Glomerular visceral epithelial cell (primary cell): ENCODE measurements around the gene POLR3G.
A peak's percentile ranks its signal among the peaks of the same experiment; 100 is the strongest.

Source experiments
- DNase-seq: peaks from one replicate; pipeline ENCODE4 v3.0.0-alpha.2; 2016; ENCODE audit errors: extremely low spot score

POLR3G gene

DNA sequence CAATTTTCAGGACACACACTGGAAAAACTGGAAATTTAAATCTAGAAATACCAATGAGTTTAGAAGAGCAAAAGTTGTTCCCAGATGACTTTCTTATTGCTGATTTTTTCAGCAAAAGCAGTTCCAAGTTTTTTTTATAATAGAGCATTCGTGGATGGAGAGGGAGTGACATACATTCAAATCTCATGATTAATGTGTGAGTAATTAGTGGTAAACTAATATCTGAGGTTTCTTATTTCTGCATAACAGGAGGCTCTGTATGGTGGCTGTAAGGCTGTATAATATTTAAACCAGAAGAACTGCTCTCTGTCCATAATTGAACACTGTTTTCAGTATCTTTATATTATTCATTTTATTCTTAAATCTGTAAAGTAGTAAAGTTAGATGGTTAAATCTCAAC, 28.9 kb downstream of the POLR3G start:
- DNase-seq: no peak

DNA sequence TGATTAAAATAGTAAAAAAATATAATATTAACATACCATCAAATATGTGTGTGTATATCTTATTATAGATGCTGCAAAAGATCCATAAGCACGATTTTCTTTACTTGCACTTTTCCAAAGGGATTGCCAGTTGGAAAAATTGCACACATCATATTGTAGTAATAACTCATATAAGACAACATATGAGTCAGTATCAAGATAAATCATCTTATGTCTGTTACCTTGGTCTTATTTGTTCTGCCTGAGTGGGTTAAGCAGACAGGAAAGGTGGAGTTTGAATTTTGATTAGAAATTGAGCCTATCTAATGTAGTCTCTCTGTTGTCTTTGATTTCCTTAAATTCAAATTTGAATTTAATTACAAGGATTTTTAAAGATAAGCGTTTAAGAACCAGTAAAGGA, 30.1 kb downstream of the POLR3G start:
- no peak for DNase-seq

DNA sequence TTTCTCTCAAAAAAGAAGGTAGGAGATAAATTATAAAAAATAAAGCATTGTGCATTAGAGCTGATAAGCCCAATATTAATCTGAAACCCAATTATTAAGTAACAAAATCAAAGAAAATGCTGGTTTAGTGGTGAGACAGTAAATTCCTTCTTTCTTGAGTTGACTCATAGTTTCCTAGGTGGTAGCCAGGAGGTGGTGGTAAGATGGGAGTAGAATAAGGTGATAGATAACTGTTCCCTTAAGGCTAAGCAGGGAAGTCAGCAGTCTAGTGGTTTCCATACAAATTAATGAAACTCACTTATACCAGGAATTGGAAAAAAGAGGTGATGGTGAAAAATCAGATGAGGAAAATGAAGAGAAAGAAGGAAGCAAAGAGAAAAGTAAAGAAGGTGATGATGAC, 31.6 kb downstream of the POLR3G start:
- no peak for DNase-seq

DNA sequence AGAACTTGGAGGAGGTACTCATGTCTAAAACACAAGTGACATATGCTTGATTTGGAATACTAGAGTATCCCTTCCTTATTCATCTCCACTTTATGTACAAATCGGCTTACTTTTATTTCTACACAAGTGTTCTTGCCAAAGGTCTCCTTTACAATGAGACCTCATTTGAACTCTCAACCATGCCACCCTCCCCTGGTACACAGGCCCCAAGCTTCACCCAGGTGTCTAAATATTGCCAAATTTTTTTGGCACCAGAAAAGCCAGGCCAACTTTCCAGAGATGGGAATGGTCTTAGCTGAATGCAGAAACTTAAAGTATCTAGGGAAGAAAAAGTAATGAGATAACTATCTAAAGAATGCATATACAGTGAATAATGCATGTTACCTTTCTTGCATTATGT, 35.8 kb downstream of the POLR3G start:
- DNase-seq: no peak

DNA sequence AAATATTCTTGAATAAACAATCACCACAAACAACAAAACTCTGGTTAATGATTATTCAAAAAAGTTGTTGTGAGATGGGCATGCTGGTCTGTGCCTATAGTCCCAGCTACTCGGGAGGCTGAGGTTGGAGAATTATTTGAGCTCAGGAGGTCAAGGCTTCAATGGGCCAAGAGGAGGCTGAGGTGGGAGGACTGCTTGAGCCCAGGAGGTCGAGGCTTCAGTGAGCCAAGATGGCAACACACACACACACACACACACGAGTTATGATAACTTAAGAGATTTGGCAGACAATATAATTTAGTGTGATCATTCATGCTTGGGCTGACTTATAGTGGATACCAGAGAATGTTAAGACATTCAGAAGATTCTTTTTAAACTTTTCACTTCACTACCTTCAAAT, 39.9 kb downstream of the POLR3G start:
- no peak for DNase-seq

DNA sequence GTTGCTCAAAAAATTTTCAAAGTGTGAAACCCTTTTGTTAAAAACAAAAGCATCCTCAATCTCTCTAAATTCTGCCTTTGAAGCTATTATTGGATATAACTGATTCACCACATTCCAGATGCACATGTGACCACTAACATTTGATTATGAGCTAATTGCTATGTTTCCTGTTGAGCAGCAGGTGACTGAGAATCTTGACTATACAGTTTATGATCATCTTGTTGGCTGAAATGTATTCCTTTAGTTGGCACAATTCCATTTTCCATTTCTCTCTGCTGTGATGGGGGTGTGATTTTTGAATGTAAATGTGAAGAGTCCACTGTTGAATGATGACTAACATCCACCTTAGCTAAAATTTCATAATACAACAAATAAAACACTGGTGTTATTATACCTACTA, 44.0 kb downstream of the POLR3G start:
- DNase-seq: peak; percentile 49

DNA sequence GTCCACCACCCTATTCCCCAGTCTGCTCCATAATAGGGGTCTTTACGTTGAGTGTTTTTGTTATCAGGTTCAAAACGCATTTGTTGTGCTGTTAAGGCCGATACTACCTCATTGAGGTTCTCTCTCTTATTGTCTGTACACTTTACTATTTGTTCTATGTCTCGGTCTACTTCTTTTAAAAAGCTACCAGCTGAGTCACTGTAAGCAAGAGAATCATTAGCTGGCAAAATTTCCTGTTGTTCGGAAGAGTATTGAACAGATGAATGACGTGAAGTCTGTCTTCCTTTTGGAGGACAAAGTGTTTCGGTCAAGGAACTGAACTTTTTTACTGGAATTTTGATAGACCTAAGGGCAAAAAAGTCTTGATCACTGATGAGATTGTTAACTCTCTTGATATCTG, 44.4 kb downstream of the POLR3G start:
- no peak for DNase-seq

DNA sequence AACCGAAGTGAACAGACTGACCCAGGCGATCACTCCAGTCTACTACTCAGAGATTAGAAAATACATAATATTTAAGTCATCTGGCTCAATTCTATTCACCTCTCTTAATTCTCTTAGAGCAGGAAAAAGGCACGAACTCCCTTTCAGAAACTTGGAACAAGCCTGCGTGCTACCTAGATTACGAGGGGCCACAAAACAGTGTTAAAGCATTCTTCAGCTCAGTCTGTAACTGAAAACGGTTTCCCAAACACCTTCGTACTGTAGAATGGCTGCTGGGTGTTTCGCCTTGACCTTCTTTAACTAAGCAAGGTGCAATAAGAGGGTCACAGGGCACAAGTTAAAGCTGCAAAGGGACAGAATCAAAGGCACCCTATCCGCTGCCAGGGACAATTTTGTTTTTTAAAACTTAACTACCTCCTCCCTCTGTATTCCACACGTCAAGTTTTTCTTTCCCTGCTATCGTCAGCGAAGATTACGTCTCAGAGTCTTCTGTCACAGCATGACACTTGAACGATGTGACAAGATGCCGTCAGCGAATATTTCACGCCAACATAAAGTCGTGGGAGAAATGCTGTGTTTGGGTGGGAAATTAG, 54.0 kb downstream of the POLR3G start:
- peak; percentile 11 for DNase-seq

DNA sequence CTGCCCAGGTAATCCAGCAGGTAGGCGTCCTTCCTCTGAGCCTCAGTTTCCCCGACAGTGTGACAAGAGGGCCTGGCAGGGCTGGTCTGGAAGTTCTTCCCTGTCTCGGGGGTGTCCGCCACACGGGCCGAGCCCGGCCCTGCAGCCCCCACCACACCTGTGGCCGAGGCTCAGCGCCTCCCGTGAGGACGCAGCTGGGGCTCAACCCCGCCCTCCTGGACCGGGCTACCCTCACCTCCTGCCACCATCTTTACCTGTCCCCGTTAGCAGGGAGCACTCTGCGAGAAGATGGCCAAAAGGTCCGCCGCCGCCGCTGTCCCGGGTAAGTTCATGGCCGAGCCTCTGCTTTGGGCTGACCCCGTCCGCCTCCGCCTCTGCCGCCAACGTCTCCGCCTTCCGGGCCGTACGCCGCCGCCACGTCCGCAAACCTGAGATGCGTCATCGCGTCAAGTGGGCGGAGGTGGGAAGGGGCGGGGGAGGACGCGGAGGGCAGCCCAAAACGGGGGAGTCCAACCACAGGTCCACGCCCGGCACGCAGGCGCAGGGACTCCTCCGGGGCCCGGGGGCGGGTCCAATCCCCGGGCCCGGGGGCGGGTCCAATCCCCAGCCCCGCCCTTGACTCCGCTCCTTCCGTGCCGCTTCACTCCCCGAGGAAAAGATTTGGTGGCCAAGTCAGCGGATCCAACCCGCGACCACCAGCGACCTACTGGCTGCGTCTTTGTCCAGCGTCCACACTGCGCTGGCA, 54.7 kb downstream of the POLR3G start, which contains the start of gene LYSMD3:
LYSMD3 (minus strand) TSS at position 391 of the 745 bp plus-strand sequence. CDS start 4,295 bp downstream, outside the sequence.
- DNase-seq: peak; percentile 99

DNA sequence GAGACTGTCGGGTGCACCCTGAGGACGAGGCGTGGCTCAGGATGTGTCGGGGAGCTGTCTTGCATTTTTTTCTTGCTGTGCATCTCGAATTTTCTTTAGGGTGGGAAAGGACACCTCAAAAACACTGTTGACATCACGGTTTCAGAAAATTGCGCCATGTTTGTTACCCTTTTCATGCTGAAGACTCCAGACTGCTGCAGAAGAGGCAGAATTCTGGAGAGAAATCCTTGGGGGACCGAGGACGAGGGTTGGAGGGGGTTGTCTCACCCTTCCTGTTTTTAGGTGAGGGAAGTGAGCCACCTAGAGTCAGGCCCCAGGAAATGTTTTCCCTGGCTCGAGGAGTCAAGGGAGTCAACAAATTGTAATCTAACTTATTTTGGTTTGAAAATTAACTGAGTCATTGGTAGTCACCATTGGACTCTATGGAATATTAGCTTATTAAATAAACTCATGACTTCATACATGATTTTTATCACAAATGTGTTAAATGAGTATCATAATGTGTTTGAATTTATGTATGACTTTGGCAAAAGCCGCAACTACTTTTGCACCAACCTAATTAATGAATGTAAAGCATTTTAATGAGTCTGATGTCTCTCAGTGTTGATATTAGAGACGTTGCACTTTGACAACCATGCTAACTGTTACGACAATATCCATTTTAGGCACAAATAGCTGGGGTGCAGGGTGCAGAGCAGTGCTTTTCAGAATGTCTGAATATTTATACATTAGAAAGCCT, 55.4 kb downstream of the POLR3G start:
- peak; percentile 79 for DNase-seq

DNA sequence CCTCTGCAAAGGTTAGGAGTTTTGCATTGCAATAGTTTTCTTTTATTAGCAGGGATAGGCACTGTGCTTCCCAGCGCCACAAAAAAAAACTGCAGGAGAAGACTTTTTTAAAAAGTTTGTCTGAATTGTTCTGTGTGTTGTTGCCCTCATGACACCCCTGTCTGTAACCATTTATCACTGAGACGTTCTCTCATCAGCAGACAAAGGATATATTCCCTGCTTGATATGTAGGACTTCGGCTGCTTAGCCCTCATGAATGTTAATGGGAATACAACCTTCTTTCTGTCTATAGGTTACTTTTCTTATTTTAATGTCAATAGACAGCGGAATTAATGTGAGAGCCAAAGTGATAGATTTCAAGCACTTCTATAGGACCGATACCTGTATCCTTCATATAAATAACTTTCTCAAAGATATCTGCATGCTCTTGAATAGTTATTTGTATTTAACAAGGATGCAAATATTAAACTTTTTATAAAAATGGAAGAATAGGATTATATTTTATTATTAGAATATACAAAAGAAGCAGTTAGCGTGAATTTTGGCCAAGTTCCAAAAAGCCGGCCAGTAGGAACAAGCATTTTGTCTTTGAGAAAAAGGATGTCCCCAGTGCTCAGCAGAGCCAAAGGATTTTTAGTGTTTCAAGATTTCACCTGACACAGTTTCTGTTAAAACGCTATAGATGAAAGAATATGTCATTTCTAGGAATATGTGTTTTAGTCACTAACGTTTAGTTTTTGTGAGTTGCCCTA, 56.2 kb downstream of the POLR3G start:
- DNase-seq: no peak

DNA sequence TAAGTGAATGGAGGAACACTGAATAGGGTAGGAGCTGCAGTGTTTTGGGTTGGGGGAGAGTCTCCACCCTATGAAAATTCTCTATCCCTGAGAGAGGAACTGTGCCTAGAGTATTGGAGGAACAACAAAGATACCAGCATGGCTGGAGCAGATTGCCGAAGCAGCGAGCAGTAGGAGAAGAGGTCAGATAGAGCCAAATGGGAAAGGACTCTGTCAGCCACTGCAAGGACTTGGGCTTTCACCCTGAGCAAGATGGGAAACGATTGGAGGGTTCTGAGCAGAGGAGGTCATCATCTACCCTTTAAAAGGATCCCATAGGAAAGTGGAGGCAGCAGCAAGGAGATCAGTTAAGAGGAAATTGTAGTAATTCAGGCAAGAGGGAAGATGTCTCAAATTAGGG, 59.1 kb downstream of the POLR3G start:
- DNase-seq: no peak

DNA sequence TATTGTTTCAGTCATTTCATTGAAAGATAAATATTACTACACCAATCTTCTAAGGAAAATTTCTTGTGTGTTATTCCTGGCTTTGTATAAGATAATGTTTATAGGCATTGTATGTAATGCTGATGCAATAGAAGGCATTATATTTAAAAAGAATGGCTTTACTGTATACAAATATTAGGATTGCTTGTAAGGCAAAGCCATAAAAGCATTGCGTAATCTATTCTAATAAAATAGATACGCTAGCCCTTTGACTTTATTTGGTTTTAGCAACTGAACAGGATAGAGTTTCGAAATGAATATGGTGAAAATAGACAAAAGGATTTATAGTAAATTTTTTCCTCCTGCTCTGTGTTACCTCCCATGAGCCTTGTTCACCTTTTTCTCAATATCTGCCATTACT, 60.3 kb downstream of the POLR3G start:
- DNase-seq: no peak

DNA sequence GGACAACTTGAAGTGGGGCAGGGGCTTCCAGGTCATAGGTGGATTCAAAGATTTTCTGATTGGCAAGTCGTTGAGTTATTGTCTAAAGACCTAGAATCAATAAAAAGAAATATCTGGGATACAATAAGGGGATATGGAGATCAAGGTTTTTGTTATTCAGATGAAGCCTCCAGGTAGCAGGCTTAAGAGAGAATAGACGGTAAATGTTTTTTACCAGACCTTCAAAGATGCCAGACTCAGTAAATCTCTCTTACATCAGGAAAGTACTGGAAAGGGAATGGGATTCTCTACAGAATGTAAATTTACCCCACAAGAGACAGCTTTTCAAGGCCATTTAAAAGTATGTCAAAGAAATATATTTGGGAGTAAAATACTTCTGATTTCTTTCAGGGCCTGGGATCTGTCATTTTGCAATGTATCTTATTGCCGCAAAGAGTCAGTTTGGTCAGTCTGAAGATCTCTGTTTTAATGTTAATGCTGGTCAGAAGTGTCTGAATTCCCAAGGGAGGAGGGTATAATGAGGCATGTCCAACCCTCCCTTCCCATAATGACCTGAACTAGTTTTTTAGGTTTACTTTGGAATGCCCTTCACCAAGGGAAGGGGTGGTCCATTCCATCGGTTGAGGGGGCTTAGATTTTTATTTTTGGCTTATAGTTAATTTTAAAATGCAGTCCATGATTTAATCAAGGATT, 68.3 kb downstream of the POLR3G start:
- no peak for DNase-seq

DNA sequence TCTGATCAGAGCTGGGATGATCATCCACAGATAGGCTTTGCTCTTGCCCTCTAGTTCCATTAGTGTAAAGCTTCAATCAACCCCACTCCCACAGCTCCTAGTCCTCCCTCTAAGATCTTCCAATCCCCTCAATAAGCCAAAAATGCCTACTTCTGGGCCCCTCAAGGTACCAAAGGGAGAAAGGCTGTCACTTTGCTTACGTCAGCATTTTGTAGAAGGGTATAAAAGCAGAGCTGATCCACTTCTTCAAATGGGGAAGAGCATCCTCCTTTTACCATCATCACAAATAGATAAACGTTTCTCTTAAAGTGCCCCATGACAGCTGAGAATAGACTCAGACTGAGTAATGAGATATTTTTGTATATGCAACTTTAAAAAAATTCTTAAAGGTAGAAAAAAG, 70.8 kb downstream of the POLR3G start:
- no peak for DNase-seq

DNA sequence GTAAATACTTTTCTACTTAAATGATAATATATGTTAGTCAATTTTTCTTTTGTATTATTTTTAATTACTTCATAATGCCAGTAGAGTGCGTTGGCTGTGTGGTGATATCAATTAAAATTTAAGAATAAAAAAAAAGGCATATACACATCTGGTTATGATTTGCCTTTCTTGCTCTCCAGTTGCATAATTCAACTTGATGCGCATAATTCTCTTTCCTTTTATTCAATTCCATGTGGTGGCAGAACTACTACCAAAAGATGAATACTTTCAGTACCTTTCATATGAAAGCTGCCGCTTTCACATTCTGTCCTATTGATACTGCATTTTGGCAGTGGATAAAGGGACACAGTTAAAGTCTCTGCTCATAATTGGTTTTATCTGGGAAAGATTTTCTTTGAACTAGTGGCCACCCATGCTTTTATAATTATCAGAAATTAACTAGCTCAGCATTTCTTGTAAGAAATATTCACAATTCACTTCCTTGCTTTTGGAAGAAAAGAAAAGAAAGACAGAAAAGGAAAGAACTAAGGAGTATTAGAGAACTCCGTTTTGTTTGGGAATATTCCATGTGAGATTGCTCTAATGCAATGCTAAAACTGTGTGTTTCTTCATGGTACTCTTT, 71.7 kb downstream of the POLR3G start:
- DNase-seq: no peak

DNA sequence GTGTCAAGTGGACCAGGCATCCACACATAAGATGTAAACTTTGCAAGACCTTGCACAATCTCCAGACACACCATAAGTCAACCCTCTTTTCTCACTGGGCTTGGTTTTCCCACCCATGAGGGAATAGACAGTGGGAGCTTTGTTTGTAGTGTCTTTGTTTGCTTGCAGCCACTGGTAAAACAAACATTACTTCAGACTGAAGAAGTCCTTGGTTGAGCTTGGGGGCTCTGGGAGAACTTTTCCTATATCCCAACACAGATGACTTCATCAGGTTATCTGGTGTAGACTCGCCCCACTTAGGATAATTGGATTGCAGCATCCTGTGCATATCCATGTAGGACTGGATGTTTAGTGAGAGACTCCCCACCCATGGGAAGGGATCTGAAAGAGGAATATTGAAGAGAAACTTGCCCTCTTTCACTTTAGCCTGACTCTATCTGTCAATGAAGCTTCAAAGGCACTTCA, 72.4 kb downstream of the POLR3G start:
- DNase-seq: no peak

DNA sequence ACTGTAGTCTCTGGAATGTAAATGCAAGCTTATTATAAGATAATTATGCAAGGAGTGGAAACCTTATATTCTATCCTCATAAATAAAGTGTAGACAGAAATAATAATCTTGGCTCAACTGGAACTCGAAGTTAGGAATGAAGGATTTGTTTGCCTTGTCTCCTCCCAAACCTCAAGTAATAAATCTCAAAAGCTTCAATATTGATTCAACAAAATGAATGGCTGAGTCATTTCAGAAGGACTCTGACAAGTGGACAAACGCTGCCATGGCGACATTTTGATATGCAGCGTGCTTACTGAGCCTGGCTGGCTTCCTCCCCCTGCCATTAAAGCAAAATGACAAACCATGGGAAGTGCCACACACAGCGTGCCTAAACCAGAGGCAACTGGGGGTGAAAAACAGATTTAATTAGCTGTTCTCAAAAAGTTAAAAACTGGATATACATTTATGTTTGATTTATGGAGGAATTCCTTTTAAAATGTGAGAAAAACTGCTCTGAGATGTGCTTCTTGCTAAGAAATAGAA, 73.5 kb downstream of the POLR3G start:
- no peak for DNase-seq

DNA sequence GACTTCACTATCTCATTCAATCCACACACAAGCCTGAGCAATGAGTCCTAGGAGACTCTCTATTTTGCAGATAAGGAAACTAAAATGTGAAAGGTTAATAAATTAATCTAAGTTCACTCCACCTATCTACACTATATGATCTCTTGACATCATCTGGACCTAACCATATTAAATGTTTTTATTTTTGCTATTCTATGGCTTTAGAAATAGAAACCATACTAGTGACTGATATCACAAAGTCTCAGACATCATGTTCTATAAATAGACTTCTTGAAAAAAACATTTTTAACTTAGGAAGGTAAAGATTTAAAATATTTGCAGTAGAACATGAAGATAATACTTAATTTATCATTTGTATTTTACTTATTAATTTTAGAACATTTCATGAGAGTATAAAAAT, 74.6 kb downstream of the POLR3G start:
- DNase-seq: no peak

DNA sequence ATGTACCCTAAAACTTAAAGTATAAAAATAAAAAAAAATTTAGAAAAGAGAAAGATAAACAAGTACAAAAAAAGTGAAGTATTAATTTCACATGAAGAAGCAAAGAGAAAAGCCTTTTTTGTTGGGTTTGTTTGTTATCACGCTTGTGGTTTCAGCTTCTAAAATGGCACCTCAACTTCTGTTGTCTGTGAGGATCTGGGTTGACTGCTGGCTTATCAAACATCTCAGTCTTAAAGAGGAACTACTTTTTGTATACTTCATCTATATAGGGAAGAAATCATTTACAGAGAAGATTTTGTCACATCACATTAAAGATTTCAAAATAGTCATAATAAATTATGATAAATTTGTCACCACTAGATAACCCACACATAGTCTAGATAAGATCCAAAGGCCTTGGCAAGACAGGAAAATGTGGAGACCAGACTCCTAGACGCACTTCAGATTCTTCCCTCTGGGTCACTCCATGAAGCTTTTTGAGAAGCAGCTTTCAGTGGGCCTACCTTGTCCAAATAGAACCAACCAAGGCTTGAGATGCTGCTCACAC, 75.1 kb downstream of the POLR3G start:
- no peak for DNase-seq

DNA sequence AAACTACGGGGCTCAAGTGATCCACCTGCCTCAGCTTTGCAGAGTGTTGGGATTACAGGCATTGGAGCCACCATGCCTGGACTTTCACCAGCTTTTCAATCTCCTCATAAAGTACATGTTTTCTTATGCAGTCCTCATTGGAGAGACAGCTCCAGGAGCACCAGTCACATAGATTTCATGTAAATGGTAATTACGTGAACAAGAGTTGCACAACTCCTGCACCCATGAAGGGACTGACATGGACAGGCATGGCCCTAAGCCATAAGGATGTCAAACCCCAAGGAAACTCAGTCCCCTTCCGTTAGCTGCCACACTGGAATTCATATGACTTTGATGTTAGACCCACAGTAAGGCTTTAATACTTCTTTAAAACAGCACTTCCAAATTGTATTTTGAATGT, 76.3 kb downstream of the POLR3G start:
- no peak for DNase-seq
